ENCODE data around the gene KCNK10. TPM values are rescaled to one million over a fixed set of nuclear protein-coding genes. Genes with fewer than 3 reads are reported as not detected.
A peak's percentile ranks its signal among the peaks of the same experiment; 100 is the strongest.

The KCNK10 gene
- total RNA-seq, 1 experiment from 2014 or later: 0.07 TPM

DNA sequence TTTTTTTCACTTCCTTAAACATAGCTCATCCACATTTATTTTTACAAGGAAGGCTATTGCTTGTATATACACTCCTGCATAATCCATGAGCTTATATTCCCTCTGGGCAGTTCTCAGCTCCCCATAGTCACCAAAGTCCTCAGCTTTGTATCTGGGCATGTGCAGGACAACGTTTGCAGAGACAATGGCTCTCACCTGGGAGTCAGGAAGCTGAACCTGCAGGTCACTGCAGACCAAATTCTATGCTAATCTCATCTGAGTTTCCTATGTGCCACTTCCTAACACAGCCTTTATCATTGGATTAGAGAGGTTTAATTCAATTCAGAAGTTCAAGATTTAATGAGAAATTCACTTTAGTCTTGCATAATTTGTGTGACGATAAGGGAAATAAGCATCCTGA is 131.5 kb downstream of the KCNK10 start:
- no peak for DNase-seq (ENCODE audit: extremely low read depth, low read depth)

GRCh38 chr14:88189417-88190191 is 133.5 kb downstream of the KCNK10 start:
- DNase-seq (ENCODE audit: extremely low read depth, low read depth): peak; percentile 85

- peak; percentile 4 for DNase-seq (ENCODE audit: extremely low read depth, low read depth)
Observed at GRCh38 chr14:88188745-88189416, 134.2 kb downstream of the KCNK10 start.

DNA sequence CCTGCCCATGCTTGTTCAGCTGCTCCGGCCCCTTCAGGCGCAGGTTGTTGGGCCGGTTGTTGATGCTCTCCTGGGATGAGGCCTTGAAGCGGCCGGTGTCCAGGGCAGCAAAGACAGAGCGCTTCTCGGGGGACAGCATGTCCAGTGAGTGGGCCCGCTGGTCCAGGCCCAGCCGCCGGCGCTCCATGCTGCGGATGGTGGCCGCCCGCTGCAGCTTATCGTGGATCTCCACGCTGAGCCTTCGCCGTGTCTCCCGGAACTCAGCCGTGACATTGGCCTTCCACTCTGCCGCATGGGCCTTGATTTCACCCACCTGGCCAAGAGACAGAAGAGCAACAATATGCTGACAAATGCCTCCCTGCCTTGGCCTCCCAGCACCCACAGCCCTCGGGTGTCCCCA is 137.2 kb downstream of the KCNK10 start:
- no peak for DNase-seq (ENCODE audit: extremely low read depth, low read depth)

DNA sequence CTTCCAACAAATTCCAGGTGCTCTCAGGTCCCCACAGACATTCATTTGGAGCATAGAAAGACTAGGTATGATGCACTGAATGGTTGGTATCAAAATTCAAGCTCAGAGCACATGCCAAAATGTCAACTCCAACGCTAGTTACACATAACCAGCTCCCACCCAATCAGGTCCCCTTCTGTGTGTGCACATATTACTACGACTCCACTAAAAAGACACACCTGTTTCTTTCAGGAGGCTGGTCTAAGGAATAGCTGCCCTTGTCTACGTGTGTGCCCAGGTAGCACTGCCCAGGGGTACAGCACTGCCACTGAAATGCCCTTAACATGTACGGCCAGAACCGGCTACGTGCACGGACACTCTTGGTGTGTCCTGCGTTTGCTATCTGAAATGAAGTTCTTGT is 138.1 kb downstream of the KCNK10 start:
- no peak for DNase-seq (ENCODE audit: extremely low read depth, low read depth)

GRCh38 chr14:88181072-88181471 is 142.0 kb downstream of the KCNK10 start:
- peak; percentile 2 for DNase-seq (ENCODE audit: extremely low read depth, low read depth)

DNA sequence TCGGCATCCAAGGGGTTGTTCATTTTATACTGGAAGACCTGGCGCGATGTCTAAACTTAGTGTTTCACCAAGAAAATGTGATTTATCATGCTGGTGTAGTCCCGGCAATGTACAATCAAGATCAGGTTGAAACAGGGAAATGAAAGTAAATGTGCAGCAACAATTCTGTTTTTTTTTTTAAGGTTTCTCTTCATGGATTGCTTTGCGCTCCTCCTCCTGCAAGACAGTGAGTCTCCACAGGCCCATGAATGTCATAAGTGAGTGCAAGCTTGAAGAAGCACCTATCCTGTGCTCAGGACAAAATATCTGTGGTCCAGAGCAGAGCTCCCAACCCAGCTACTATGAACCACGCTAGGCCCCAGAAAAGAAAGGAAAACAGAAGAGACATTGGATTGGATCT is 143.4 kb downstream of the KCNK10 start:
- no peak for DNase-seq (ENCODE audit: extremely low read depth, low read depth)

GRCh38 chr14:88170333-88170732 is 152.7 kb downstream of the KCNK10 start:
- no peak for DNase-seq (ENCODE audit: extremely low read depth, low read depth)

GRCh38 chr14:88168498-88169165 is 154.4 kb downstream of the KCNK10 start:
- DNase-seq (ENCODE audit: extremely low read depth, low read depth): peak; percentile 43

DNA sequence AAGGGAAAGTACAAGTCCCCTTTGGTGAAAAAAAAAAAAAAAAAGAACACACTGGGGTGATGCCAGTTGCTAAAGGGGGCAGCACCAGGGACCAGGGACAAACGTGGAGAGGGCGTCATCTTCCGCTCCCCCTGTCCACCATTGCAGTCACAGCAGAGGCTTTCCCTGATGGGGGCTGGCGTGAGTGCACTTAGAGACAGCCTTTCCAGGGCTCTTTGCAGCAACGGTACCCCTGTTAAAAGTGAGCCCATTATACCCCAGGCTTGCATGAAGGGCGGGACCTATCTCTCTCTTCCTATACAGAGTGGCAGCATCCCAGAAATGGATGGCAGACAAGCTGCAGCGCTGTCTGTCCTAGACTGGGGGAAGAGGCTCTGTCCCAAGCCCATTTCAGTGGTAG is 155.0 kb downstream of the KCNK10 start:
- no peak for DNase-seq (ENCODE audit: extremely low read depth, low read depth)

- DNase-seq (ENCODE audit: extremely low read depth, low read depth): no peak
Observed at GRCh38 chr14:88166616-88167015, 156.5 kb downstream of the KCNK10 start.

DNA sequence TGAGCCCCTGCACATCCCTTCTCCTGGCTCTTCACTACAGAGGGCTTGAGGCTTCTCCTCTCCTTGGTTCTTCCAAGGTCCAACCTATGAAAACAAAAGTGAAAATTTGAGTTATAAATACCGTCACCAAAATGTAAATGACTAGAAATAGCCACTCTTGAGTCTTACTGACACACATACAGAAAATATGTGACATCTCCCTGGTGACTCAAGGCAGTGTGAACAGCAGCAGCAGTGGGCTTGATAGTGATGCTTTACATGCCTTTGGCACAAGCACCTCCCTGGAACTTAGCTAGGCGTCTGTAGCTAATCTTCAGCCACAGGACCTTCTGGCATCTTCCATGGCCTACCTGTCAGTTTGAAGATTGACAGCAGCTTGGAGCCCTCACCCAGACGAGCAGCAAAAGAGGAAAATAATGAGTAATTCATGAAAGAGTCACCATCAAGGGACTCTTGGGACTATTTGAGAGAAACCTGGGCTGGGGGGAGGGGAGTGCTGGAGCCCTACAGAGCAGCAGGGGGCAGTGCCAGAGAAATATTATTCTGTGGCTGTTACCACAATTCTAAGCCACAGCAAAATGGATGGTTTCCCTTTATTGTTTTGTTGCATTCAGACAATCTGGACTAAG is 158.0 kb downstream of the KCNK10 start:
- no peak for DNase-seq (ENCODE audit: extremely low read depth, low read depth)

DNA sequence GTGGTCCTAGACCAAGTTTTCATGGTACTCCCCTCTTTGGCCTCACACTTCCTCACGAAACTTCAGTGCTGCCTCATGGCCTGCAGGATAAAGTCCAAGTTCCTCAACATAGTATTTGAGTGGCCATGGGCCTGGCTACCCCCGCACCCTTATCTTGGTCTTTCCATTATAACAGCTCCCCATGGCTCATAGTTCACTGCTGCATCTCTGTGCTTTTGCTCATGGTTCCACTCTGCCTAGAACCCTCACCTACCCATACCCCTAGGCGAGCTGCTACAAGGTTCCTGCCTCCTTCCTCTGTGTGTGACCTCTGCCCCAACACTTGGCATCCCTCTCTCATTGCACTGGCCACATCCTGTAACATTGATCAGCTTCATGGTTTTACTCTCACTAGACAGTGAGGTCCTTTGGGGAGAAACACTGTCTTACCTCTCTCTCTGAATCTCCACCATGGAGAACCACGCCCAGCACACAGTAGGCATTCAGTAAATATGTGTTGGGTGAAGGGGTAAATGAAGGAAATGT is 159.3 kb downstream of the KCNK10 start:
- DNase-seq (ENCODE audit: extremely low read depth, low read depth): no peak

DNA sequence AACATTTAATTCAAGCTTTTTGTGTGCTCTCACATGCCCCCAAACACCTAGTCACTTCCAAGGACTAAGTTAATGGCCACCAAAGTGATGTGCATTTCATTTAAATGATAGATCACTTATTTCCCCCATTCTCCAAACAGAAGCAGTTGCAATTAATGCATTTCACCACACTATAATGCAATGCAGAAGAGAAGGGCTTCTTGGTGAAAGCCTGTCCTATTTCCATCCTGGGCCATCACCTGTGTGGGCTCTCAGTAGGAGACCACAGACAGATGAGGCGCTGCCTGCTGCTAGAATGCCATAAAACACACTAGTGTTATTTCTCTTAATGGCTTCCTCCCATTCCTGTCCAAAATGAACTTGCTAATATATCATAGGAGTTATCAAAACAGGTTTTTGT is 166.9 kb downstream of the KCNK10 start:
- no peak for DNase-seq (ENCODE audit: extremely low read depth, low read depth)

DNA sequence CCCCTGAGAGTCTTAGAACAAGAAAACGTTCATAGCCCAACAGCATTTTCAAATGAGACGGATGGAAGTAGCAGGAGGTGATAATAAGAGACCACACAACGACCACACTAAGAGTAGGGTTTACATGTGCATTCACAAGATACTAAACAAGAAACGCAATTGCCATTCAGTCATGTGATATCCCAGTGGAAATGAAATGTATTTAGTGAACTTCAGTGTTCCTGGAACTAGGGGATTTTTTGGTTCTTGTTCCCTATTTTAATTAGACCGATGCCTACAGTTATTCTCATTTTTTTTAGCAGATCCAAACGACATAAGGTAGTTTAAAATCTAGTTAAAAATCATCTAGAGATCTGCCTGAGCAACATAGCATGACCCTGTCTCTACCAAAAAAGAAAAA is 168.1 kb downstream of the KCNK10 start:
- no peak for DNase-seq (ENCODE audit: extremely low read depth, low read depth)

DNA sequence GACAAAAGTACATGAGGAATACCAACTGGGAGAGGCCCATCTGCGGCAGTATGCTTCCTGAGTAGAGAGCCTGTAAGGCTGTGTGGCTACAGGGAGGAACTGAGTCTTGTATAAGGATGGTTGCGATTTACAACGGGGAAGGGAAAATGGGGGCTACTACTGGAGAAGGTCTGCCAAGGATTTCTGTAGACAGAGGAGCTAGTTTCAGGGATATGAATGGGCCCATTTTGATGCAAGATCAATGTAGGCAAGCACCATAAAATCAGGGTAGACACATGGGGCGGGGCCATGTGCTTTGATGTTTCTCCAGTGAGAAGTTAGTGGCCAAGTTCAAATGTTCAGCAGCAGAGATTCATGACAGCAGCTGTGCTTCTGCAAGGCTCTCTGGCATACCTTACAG is 168.7 kb downstream of the KCNK10 start:
- DNase-seq (ENCODE audit: extremely low read depth, low read depth): no peak

DNA sequence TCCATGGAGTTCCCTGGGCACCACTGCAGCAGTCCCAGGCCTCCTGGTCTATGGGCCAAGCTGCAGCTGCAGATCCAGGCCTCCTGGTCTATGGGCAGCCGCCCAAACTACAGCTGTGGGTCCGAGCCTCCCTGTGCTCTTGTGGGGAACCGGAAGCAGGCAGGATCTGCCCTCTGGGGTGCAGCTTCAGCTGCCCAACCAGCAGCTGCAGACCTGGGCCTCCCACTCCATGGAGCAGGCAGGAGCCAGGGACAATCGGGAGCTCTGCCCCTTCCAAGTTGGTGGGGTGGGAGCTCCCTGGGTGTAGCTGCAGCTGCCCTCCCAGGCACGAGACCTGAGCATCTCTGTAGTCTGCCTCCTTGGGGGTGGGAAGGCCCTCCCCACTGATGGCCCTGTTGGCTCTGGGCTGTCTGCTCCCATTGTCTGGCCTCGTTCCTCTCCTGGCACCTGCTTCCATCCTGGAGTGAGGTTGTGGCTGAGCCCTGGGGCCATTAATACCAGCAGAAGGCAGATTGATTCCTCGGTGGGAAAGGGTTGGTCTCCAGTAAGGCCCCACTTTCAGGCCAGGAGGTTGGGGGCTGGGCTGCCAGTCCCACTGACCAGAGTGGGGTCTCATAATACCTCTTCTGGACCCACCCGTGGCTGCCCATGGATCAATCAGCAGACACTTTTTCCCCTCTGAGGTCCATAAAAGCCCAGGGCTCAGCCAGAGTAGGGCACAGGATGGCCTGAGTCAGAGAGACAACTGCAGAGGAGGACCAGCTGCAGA is 176.0 kb downstream of the KCNK10 start:
- DNase-seq (ENCODE audit: extremely low read depth, low read depth): no peak

DNA sequence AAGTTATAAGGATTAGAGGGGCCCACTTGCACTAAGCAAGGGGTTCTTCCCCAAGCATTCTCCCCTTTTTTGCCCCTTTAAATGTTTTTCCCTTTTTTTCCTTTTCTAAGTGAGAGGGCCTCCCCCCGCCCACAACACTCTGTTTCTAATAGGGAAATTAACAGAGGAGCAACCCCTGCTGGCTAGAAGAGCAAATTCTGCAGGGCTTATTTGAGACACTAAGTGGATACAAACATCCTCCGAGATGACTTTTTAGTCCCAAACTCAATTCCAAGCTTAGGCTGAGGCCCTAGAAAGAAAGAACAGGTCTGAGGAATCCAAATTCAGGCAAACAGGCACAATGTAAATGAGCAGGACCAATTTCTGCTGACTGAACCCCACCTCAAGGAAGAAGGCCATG is 179.3 kb downstream of the KCNK10 start:
- no peak for DNase-seq (ENCODE audit: extremely low read depth, low read depth)

DNA sequence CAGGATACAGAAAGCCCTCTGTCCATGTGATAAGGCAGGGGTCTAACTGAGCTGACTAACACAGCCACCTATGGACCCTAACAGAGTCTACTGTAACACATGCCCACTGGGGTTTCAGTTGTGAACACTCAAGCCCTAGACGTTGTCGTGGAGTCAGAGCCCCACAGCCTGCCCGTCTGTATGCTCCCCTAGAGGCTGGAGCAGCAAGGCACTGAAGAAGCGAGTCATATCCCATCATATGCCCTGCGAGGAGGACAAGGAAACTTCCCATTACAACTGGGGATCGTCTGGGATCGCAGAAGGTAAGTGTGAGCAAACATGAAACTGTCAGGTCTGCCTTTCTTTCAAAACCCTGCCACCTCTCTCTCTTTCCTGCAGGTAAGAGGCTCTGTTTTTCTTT is 180.1 kb downstream of the KCNK10 start:
- no peak for DNase-seq (ENCODE audit: extremely low read depth, low read depth)

GRCh38 chr14:88140874-88141273 is 182.2 kb downstream of the KCNK10 start:
- DNase-seq (ENCODE audit: extremely low read depth, low read depth): no peak
